Body of pancreas (tissue), 4 donors: Measurements from ENCODE around the gene SP9.

Source experiments
- CTCF ChIP-seq, 7 experiments: fragments of 450-650 bp in 4 of 7; fragments of 200-600 bp in 3 of 7; sonication (generic) in 3 of 7; IDR thresholded peaks; one replicate each; pipeline ENCODE4 v1.5.1; 2016 to 2019; ENCODE audit warnings: antibody characterized with exemption in 7 of 7
- POLR2A ChIP-seq, 3 donors: fragments of 450-650 bp; IDR thresholded peaks; one replicate each; pipeline ENCODE4 v1.6.1; 2016; ENCODE audit warnings: antibody characterized with exemption in 3 of 3, mild to moderate bottlenecking in 2 of 3

GRCh38 chr2:174332217-174332963 is 2.4 kb upstream of the SP9 start:
- TF ChIP-seq CTCF (IDR thresholded peaks at IDR 0.05): no peak
- no peak for TF ChIP-seq POLR2A (IDR thresholded peaks at IDR 0.05)
